NCI-H2227 treated with DMSO at 0.1 percent for 48 hours (cell line): Measurements from ENCODE around the gene NUDT14.

Experiments
- DNase-seq: peaks from one replicate; lab custom pipeline; 2025; lab: John Stamatoyannopoulos, UW

NUDT14 gene

GRCh38 chr14:105199093-105199492 is 18.0 kb upstream of the NUDT14 start:
- DNase-seq, result no peak

DNA sequence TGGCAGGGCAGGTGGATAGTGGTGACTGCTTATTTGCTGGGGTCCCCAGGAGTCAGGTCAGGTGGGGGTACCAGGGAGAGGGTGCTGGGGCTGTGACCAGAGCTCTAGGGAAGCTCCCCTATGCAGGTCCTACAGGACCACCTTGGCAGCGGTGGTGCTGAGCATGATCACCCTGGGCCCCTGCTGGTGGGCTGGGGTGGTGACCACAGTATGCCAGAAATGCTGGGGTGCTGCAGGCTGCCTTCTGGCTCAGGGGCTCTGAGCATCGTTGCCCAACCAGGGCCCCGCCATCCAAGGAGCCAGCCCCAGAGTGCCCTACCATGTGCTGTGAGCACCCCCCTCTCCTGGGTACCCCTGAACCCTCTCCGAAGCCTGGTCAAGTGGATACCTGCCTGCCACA is 17.5 kb upstream of the NUDT14 start:
- DNase-seq, result no peak

GRCh38 chr14:105197211-105197641 is 16.1 kb upstream of the NUDT14 start:
- DNase-seq, result no peak

DNA sequence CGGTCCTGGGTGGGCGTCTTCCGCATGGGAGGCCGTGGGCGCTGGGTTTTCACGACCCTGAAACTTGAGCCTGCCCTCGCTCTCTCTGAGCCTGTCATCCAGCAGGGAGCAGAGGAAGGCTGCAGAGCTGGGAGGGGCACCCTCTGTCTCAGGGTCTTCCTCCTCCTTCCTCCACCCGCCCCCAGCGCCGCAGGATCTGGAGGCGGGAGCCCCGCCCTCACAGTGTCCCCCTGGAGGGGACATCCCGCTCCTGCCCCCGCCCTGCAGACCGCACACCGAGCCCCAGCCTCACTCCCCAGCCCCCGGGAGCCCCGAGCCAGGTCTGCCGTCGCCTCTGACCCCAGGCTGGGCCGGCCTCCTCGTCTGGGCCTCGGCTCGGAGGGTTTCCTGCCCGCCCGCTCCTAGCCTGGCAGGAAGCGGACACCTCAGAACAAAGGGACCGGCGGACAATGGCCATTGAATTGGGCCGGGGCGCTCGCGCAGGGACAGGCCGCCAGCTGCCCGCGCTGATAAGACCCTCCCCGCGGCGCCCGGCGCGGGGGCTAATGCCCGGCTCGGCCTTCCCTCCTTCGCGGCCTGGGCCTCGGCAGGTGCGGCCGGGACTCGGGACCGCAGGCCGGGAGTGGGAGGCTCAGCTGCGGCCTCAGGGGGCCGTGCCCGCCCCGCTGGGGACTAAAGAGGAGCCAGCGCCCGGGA is 15.3 kb upstream of the NUDT14 start:
- no peak for DNase-seq

GRCh38 chr14:105195522-105196264 is 14.6 kb upstream of the NUDT14 start:
- DNase-seq, result no peak

- no peak for DNase-seq
Measured at GRCh38 chr14:105195051-105195450, 13.9 kb upstream of the NUDT14 start.

GRCh38 chr14:105193916-105194782 is 13.0 kb upstream of the NUDT14 start:
- no peak for DNase-seq

DNA sequence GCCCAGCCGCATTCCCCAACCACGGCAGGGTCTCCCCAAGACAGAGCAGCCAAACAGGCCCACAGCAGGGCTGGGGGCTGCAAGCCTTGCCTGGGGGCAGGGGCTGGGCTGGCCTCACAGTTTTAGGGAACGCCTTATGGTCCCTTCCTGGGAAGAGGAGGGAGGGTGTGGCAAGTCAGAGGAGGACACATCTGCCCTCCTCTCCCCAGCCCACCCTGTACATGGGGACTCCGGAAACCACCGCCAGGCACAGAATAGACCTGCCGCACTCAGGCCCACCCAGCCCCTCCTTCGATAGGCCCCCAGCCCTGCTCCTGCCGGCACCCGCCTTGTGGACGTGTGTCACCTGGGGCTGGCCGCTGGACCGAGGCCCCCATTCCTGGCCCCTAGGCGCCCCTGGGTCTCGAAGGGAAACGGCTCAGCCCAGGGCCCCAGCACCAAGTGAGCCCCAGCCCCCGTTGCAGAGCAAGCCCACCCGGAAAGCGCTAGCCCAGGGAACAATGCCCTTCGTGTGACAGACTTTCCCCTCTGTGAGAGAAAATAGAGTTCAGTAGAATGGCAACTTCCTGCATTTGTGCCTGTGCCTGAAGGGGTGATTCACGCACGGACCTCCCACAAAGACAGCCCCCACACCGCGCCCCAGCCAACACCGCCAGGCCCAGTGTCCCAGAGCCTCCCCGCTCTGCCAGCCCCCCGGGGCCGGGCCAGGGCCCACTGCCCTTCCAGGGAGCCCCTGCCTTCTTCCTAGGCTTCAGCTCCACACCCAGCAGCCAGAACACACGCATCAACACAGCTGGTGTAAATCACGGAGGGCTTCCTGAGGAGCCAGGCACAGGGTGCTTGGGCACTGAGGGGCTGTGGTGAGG is 12.0 kb upstream of the NUDT14 start:
- DNase-seq, result no peak

DNA sequence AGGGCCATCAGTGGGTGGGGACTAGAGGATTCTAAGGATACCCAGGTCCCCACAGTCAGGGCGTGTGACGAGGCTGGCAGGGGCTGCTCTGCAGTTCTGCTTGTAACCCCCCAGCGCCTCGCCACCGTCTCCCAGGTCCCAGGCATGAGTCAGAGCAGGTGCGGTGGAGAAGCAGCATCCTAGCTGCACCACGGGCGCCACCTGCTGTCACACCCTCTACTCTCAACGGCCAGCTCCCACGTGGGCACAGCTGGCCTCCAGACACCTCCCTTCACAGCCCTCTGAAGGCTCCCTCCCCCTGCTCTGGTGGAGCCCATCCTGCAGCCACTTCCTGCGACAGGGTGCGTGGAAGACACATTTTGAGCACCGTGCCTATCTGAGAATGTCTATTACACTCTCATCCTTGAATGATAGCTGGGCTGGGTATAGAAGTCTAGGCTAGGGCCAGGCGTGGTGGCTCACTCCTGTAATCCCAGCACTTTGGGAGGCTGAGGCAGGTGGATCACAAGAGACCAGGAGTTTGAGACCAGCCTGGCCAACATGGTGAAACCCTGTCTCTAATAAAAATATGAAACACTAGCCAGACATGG is 6.9 kb upstream of the NUDT14 start:
- no peak for DNase-seq

DNA sequence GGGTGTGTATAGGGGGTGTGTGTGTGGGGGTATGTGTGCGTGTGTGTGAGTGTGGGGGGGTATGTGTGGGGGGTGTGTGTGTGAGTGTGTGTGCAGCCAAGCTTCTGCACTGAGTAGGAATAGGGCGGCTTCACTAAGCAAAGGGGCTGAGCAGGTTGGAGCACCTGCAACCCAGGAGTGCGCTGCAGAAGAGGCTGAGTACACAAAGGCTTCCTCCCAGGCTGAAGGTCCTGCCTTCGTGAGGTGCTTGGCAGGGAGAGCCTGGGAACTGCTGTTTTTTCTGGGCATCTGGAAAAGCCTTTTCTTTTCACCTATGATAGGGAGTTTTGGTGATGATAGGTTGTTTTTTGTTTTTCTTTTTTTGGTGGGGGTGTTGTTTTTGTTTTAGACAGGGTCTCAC is 6.0 kb upstream of the NUDT14 start:
- no peak for DNase-seq

DNA sequence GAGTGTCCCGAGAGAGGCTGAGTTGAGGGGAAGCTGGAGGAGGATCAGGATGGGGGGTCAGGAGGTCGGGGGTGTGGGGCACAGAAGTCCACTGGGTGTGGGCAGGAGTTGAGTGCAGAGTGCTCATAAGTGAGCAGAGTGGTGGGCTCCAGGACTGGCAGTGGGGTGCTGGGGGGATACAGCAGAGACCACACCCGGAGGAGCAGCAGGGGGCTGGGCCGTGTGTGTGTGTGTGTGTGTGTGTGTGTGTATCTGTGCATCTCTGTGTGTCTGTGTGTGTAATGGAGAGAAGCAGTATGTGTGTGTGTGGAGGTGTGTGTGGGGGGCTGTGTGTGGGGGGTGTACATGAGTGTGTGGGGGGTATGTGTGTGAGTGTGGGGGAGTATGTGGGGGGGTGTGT is 4.9 kb upstream of the NUDT14 start:
- no peak for DNase-seq

DNA sequence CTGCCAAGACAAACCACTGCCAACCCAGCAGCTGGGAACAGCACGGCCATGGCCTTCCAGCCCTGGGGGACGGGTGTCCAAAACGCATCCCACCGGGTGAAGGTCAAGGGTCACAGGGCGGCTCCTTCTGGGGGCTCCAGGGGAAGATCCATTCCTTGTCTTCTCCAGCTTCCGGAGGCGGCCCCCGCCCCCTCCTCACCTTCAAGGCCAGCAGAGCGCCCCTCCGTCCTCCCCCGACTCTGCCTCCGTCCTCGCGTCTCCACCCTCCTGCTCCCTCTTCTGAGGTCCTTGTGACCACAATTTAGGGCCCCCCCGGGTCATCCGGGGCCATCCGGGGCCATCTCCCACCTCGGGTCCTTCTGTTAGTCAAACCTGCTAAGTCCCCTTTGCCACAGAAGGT is 3.9 kb upstream of the NUDT14 start:
- no peak for DNase-seq

DNA sequence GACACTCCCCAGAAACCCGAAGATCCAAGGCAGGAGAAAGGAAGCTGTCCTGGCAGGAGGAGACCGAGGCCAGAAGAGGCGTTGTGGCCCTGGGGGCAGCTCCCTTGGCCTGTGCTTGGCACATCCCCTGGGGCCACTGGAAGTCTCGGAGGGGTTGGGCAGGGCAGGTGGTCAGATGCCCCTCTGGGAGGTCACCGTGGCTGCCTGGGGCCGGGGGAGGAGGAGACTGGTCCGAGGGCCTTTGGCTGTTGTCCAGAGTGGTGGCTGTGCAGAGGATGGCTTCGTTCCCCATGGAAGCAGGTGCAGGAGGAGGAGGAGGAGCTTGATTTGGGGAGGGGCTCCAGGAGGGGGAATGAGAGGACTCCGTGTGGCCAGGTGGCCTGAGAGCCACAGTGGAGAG is 3.3 kb upstream of the NUDT14 start:
- no peak for DNase-seq

DNA sequence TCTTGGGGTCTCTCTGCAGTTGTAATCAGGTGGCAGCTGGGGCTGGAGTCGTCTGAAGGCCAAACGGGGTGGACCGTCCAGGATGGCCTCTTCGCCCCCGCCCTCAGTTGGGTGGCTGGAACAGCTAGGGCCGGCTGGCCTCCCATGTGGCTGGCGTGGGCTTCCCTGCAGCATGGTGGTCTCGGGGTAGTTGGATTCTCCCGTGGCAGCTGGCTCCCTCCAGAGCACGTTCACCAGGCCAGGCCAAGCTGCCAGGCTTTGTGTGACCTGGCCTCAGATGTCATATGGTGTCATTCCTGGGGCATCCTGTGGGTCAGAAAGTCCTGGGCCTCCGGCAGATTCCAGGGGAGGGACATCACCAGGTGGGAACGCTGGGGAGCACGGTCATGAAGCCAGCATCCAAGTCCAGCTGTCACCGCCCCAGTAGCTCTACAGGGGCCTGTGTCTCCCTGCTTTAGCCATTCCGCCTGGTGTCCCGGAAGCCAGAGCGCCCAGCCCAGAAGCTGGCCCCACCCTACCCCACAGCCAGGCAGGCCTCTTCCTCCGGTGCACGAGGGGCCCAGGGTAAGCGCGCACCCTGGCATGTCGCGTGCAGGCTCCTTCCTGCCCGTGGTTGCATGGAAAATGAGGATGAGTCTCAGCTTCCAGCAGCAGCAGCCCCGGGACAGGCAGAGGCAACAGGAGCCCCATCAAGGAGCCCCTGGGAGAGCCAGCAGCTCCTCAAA is 1.3 kb upstream of the NUDT14 start:
- no peak for DNase-seq

GRCh38 chr14:105181549-105182295 is 610 bp upstream of the NUDT14 start:
- DNase-seq, result no peak

DNA sequence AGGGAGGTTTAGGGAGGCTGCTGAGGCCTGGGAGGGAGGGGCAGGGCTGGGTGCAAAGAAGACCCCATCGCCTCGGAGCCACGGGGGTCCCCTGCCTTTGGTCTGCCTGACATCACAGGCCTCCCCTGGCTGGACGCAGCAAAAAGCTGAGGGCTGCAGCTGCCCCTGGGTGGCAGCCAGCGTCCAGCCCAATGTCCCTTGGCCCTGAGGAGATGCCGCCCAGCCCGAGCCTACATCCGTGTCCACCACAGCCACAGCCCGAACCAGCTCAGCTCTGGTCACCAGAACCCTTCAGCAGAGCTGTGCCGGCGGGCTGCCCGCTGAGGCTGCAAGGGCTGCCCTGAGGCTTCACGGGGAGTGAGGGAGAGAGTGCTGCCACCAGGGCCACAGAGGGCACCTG is 1.9 kb downstream of the NUDT14 start:
- DNase-seq, result no peak

- DNase-seq, result no peak
Measured at GRCh38 chr14:105178868-105179140, 2.3 kb downstream of the NUDT14 start.

GRCh38 chr14:105178069-105178867 is 2.8 kb downstream of the NUDT14 start:
- DNase-seq, result no peak

DNA sequence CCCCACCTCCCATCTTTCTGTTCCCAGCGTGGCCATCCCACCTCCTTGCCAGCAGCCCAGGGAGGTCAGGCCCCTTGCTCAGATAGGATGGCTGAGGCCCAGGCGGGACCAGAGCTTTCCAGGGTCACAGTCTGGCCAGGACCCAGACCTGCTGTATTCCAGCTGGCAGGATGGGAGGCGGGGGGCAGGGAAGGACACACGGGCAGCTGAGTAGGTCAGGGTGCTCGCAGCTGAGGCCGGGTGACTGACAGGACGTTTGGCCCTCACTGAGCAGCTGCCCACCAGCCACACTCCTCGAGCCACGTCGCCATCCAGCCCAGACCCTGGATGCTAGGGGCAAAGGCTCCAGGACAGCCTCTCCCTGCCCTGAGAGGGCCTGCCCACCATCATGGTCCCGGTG is 4.0 kb downstream of the NUDT14 start:
- no peak for DNase-seq
